Heart left ventricle (tissue), 16 donors: ENCODE data around the gene OR51M1. TPM values are rescaled to one million over a fixed set of nuclear protein-coding genes. Genes with fewer than 3 reads are reported as not detected.
"Not testable (repeated sequence)": the region's sequence is repeated elsewhere in the genome, so short reads cannot be mapped to it uniquely, and the experiment has no call there.

Experiments
- ATAC-seq, 4 donors: fragments of 200-7000 bp; cut with Tn5 transposase; one replicate each; pipeline ENCODE4 v1.9.1; 2020 to 2022; ENCODE audit warnings: moderate library complexity in 4 of 4, mild to moderate bottlenecking in 3 of 4, moderate number of reproducible peaks in 1 of 4
- DNase-seq, 5 donors: peaks; one replicate each; pipeline ENCODE4 v3.0.0-alpha.2; 2020
- H3K27ac ChIP-seq, 12 donors: fragments of 200-600 bp; sonication (generic) in 4 of 12; one replicate each; pipeline versions ENCODE4 v1.5.0 to v1.8.0; 2016 to 2022; ENCODE audit warnings: mild to moderate bottlenecking in 2 of 12
- H3K27me3 ChIP-seq, 9 donors: fragments of 200-600 bp; sonication (generic) in 2 of 9; one replicate each; pipeline versions ENCODE4 v1.5.1 to v1.8.0; 2016 to 2022; ENCODE audit warnings: mild to moderate bottlenecking in 3 of 9
- H3K36me3 ChIP-seq, 9 donors: fragments of 200-600 bp; sonication (generic) in 2 of 9; one replicate each; pipeline versions ENCODE4 v1.5.0 to v1.8.0; 2018 to 2022; ENCODE audit warnings: mild to moderate bottlenecking in 2 of 9
- H3K4me1 ChIP-seq, 12 donors: fragments of 200-600 bp; sonication (generic) in 4 of 12; one replicate each; pipeline versions ENCODE4 v1.5.0 to v1.8.0; 2016 to 2022; ENCODE audit warnings: mild to moderate bottlenecking in 3 of 12
- H3K4me3 ChIP-seq, 12 donors: fragments of 200-600 bp; sonication (generic) in 4 of 12; one replicate each; pipeline versions ENCODE4 v1.5.0 to v1.8.0; 2017 to 2022; ENCODE audit warnings: mild to moderate bottlenecking in 9 of 12, moderate library complexity in 4 of 12
- H3K9me3 ChIP-seq, 12 donors: fragments of 200-600 bp; sonication (generic) in 4 of 12; one replicate each; pipeline versions ENCODE4 v1.5.0 to v1.8.0; 2016 to 2022; ENCODE audit warnings: mild to moderate bottlenecking in 1 of 12
- POLR2A ChIP-seq, 2 donors: fragments of 450-650 bp; IDR thresholded peaks; one replicate each; pipeline ENCODE4 v1.6.1; 2017; ENCODE audit warnings: antibody characterized with exemption in 2 of 2, mild to moderate bottlenecking in 2 of 2, moderate library complexity in 2 of 2
- WGBS, 4 donors: extraction: QIAGEN DNeasy Blood & Tissue Kit in 2 of 4; methylation state at CpG; one replicate each; pipeline versions ENCODE4 v1.1.5 to v1.1.7; 2013 to 2018; 5-methylcytosine and 5-hydroxymethylcytosine counted together
- intact Hi-C, 10 donors: fragments of 100-400 bp; cut with DNase I; formaldehyde crosslinking; loops; one replicate each; pipeline versions ENCODE4 v1.11.1 to v1.14.2; 2022
- long read RNA-seq, 3 donors: library from polyadenylated mRNA; unstranded; transcript quantifications; one replicate each; pipeline ENCODE4 v2.0.0, GENCODE V29; 2020 to 2021
- polyA plus RNA-seq, 2 donors: library from polyadenylated mRNA; stranded (reverse); fragments of 200-250 nt; gene quantifications; one replicate each; pipeline ENCODE4 v1.2.3, GENCODE V29; 2013
- total RNA-seq, 9 donors: library from RNA; depleted of rRNA in 2 of 9; stranded (reverse); fragments of >200 nt in 2 of 9; fragmentation: NEBNext Ultra II Directional in 3 of 9; extraction: Animal tissue kit (Norgen Biotek cat#: 25700) in 3 of 9; gene quantifications; one replicate each; pipeline versions ENCODE4 v1.1.0 to v1.2.4, GENCODE V29; 2016 to 2023
- TF ChIP-seq, protein P1 (sequence below), 12 donors: fragments of 200-600 bp; sonication (generic) in 4 of 12; IDR thresholded peaks; one replicate each; pipeline versions ENCODE4 v1.5.0 to v1.8.0; 2018 to 2022; ENCODE audit warnings: antibody characterized with exemption in 12 of 12, mild to moderate bottlenecking in 5 of 12
- donor health status: ischemic (EF 13 %, LVEDD 7.1; RV severe dilation, severe dysfunction).
- donor health status: healthy with polysubstance abuse.
- donor health status: DM: no; HTN: yes; CAD: no.
- donor health status: DM: no; HTN: no; CAD: no.
- donor health status: ischemic (EF 25% LVEDD 6.9; RV normal size, moderate dysfunction).
- donor health status: ischemic (EF 25% LVEDD 5.7; RV mildly dilated, moderate dysfunction).
- donor health status: healthy.
- donor health status: DM: yes; HTN: yes; CAD: no.
- donor health status: ischemic (EF 35%, LVEDD 5.7; RV mildly dilated, moderate dysfunction).
- donor health status: nonischemic (EF 11% LVEDD 7.7; RV severe dilation, severe dysfunction).
- donor health status: DM: yes; HTN: yes; CAD: no.
- donor health status: PGD.
- donor health status: ischemic (EF 29% LVEDD 5.4; RV normal size, mild dysfunction).
- donor health status: nonischemic (EF 23%, LVEDD 6.1; RV moderate dilation, normal function).

OR51M1 gene, protein sequence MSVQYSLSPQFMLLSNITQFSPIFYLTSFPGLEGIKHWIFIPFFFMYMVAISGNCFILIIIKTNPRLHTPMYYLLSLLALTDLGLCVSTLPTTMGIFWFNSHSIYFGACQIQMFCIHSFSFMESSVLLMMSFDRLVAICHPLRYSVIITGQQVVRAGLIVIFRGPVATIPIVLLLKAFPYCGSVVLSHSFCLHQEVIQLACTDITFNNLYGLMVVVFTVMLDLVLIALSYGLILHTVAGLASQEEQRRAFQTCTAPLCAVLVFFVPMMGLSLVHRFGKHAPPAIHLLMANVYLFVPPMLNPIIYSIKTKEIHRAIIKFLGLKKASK
- not detected for total RNA-seq
- polyA plus RNA-seq = not detected
- long read RNA-seq, donor 1 = 0 reads
- long read RNA-seq, donor 2 = 0 reads
- long read RNA-seq, donor 3 = 0 reads

DNA sequence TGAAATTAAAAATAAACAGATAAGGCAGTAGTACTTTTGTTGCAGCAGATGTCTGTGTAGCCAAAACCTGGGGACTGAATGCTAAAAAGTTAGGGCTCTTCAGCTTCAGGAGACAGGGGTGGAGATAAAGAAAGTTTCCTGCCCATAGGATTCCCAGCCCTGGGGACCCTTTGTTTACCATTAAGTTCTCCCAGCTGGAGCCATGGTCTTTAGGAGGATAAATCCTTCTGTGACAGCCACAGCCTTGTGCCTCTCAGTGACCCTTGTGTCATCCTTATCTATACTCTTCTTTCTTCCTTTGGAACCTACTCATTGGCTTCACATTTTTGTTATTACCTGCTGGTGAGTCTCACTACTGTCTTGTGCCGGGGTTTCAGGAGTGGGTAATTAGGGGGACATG is at the start of gene OR51M1:
Gene OR51M1 (plus strand): TSS at position 237 of the 400 bp plus-strand sequence. CDS start 5,587 bp downstream, outside the sequence.
- Histone ChIP-seq H3K9me3 (peaks cover 0 to 3% (median 0%) of the 10 kb centered on the region in 12 donors), H3K27ac (no peak within 1 kb of the TSS), H3K36me3 (no peaks in the 10 kb centered on the region), H3K4me1 (no peaks in the 10 kb centered on the region), H3K4me3 (no peak within 1 kb of the TSS), H3K27me3 (no peaks in the 10 kb centered on the region)
- no peak for DNase-seq
- no peak for ATAC-seq
- 41 to 74% (median 45%) methylated on average over 1 of the region's 1 CpG for WGBS, 4 donors
- intact Hi-C loops = loop anchor here in 9 of 10 donors (5.0 to 10.0 kb wide), 7 partner anchors 176 to 759 kb away; partner anchors contain the start of gene OR51V1 (in 3 of the 9)
- TF ChIP-seq, protein P1, sequence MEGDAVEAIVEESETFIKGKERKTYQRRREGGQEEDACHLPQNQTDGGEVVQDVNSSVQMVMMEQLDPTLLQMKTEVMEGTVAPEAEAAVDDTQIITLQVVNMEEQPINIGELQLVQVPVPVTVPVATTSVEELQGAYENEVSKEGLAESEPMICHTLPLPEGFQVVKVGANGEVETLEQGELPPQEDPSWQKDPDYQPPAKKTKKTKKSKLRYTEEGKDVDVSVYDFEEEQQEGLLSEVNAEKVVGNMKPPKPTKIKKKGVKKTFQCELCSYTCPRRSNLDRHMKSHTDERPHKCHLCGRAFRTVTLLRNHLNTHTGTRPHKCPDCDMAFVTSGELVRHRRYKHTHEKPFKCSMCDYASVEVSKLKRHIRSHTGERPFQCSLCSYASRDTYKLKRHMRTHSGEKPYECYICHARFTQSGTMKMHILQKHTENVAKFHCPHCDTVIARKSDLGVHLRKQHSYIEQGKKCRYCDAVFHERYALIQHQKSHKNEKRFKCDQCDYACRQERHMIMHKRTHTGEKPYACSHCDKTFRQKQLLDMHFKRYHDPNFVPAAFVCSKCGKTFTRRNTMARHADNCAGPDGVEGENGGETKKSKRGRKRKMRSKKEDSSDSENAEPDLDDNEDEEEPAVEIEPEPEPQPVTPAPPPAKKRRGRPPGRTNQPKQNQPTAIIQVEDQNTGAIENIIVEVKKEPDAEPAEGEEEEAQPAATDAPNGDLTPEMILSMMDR (IDR thresholded peaks at IDR 0.05) = no peak
- TF ChIP-seq POLR2A (IDR thresholded peaks at IDR 0.05) = no peak

DNA sequence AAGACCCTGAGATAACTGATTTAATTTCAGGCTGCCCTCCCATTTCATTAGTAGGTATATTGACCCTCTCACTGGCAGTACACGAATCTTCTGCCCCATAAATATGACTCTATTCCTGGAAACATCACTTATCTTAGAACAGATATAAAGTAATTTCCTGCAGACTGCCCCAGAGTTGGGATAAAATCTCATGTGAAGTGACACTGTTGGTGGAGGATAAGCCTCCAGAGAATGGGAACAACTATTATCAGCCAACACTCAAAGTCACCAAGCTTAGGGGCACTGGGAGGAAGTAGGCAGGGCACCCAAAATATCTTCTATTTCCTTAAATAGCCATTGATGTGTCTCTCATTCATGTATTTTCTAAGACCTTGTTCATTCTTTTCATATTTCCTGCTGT is 48.4 kb upstream of the OR51M1 start:
- WGBS, 4 donors = 14 to 46% (median 24%) methylated on average over 1 of the region's 1 CpG
- DNase-seq (no peak), ATAC-seq (no peak)
- Histone ChIP-seq H3K4me3 (no peak overlapping the region), H3K4me1 (no peaks in the 10 kb centered on the region), H3K27me3 (no peaks in the 10 kb centered on the region), H3K27ac (no peak overlapping the region), H3K36me3 (no peaks in the 10 kb centered on the region), H3K9me3 (no peaks in the 10 kb centered on the region)
- TF ChIP-seq, protein P1 (IDR thresholded peaks at IDR 0.05) = no peak
- TF ChIP-seq POLR2A (IDR thresholded peaks at IDR 0.05) = no peak
- intact Hi-C loops = no loop called here

DNA sequence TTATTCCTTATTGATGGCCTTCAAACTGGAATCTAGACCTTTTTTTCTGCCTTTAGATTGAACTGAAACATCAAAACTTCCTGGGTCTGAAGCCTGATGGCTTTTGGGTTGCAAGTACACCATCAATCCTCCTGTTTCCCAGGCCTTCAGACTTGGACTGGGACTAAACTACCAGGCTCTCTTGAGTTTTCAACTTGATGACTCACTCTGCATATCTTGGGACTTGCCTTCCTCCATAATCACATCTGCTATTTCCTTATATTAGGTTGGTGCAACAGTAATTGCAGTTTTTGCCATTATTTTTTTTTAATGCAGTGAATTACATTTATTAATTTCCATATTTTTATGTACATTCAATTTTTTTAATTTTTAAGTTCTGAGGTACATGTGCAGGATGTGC is 47.3 kb upstream of the OR51M1 start:
- Histone ChIP-seq H3K9me3 (no peaks in the 10 kb centered on the region), H3K4me3 (no peak overlapping the region), H3K27ac (no peak overlapping the region), H3K36me3 (no peaks in the 10 kb centered on the region), H3K27me3 (no peaks in the 10 kb centered on the region), H3K4me1 (no peaks in the 10 kb centered on the region)
- no peak for ATAC-seq
- intact Hi-C loops = no loop called here
- DNase-seq = no peak
- TF ChIP-seq POLR2A (IDR thresholded peaks at IDR 0.05) = no peak
- TF ChIP-seq, protein P1 (IDR thresholded peaks at IDR 0.05) = no peak

DNA sequence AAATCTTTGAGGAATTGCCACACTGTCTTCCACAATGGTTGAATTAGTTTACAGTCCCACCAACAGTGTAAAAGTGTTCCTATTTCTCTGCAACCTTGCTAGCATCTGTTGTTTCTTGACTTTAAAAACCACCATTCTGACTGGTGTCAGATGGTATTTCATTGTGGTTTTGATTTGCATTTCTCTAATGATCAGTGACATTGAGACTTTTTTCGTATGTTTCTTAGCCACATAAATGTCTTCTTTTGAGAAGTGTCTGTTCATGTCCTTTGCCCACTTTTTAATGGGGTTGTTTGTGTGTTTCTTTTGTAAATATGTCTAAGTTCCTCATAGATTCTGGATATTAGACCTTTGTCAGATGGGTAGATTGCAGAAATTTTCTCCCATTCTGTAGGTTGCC is 46.4 kb upstream of the OR51M1 start:
- H3K9me3 ChIP-seq, H3K27ac ChIP-seq, intact Hi-C loops, H3K4me1 ChIP-seq, ATAC-seq, H3K4me3 ChIP-seq, H3K36me3 ChIP-seq, DNase-seq, H3K27me3 ChIP-seq: not testable (repeated sequence)
- WGBS, 4 donors = 70 to 80% (median 74%) methylated on average over 1 of the region's 1 CpG
